ENCODE results near the gene PMF1.
"Not testable (repeated sequence)": the region's sequence is repeated elsewhere in the genome, so short reads cannot be mapped to it uniquely, and the experiment has no call there.

Gene PMF1

DNA sequence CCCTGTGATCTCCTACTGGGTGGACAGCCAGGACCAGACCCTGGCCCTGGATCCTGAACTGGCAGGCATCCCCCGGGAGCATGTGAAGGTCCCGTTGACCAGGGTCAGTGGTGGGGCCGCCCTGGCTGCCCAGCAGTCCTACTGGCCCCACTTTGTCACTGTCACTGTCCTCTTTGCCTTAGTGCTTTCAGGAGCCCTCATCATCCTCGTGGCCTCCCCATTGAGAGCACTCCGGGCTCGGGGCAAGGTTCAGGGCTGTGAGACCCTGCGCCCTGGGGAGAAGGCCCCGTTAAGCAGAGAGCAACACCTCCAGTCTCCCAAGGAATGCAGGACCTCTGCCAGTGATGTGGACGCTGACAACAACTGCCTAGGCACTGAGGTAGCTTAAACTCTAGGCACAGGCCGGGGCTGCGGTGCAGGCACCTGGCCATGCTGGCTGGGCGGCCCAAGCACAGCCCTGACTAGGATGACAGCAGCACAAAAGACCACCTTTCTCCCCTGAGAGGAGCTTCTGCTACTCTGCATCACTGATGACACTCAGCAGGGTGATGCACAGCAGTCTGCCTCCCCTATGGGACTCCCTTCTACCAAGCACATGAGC, 36.1 kb upstream of the PMF1 start:
- no peak overlapping the region for H3K4me3 ChIP-seq (replicated peaks; ENCODE audit: low read depth, low read length)
- no peak for DNase-seq (ENCODE audit: low read depth)
- no peak for TF ChIP-seq CTCF (IDR thresholded peaks at IDR 0.05; ENCODE audit: low read length, missing control alignments)

- no peak for TF ChIP-seq CTCF (IDR thresholded peaks at IDR 0.05; ENCODE audit: low read length, missing control alignments)
- DNase-seq (ENCODE audit: low read depth), result no peak
- H3K4me3 ChIP-seq (replicated peaks; ENCODE audit: low read depth, low read length), result no peak overlapping the region
Measured at GRCh38 chr1:156177919-156178654, 34.7 kb upstream of the PMF1 start.

GRCh38 chr1:156180471-156180870, 32.3 kb upstream of the PMF1 start:
- no peak overlapping the region for H3K4me3 ChIP-seq (replicated peaks; ENCODE audit: low read depth, low read length)
- DNase-seq (ENCODE audit: low read depth), result no peak
- TF ChIP-seq CTCF (IDR thresholded peaks at IDR 0.05; ENCODE audit: low read length, missing control alignments), result no peak

DNA sequence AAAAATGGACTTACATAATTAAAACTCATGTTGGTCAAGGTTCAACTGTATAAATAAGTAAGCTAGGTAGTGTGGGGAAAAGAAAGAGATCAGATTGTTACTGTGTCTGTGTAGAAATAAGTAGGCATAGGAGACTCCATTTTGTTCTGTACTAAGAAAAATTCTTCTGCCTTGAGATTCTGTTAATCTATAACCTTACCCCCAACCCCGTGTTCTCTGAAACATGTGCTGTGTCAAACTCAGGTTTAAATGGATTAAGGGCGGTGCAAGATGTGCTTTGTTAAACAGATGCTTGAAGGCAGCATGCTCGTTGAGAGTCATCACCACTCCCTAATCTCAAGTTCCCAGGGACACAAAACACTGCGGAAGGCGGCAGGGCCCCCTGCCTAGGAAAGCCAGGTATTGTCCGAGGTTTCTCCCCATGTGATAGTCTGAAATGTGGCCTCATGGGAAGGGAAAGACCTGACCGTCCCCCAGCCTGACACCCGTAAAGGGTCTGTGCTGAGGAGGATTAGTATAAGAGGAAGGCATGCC, 31.3 kb upstream of the PMF1 start:
- DNase-seq (ENCODE audit: low read depth); H3K4me3 ChIP-seq (replicated peaks; ENCODE audit: low read depth, low read length): not testable (repeated sequence)

GRCh38 chr1:156182010-156182779, 30.6 kb upstream of the PMF1 start:
- H3K4me3 ChIP-seq (replicated peaks; ENCODE audit: low read depth, low read length); DNase-seq (ENCODE audit: low read depth): not testable (repeated sequence)

DNA sequence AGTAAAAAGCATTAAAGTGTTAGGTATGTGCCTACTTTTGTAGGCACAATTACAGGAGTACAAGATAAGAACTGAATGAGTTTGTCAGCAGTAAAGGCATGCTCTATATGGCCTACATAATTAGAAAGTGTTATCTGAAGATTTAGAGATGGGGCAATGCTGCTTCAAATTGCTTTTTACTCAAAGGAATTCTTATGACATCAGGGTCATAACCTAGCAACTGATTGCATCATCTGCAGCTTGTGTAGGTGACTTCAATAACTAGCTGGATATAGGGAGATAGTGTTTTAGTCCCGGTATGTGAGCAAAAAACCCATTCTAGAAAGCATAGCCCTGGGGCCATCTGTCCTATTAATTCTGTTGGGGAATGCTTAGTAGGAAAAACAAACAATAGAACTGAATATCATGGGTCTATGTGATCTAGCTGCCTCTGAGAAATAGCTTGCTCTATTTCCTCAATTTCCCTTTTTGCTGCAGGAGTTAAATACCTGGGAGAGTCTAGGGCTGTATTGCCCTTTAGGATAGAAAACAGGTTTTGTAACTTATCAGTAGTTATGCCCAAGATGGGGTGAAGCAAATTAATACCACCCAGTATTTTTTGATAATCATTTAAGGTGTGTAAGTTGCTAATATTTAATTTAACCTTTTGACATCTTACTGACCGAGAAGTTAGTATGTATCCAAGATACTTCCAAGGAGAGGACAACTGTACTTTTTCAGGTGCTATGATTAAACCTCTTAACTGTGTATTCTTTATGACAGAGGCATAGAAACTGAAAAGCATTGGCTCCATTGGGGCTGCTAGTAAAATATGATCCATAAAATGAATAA, 26.2 kb upstream of the PMF1 start:
- DNase-seq (ENCODE audit: low read depth); H3K4me3 ChIP-seq (replicated peaks; ENCODE audit: low read depth, low read length): not testable (repeated sequence)

DNA sequence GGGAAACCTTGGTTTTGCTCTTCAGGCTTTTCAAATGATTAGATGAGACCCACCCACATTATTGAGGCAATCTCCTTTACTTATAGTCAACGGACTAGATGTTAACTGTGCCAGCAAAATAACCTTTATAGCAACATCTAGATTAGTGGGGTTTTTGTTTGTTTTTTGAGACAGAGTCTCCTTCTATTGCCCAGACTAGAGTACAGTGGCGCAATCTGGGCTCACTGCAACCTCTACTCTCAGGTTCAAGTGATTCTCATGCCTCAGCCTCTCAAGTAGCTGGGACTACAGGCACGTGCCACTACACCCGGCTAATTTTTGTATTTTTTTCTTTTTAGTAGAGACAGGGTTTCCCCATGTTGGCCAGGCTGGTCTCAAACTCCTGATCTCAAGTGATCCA, 22.5 kb upstream of the PMF1 start:
- DNase-seq (ENCODE audit: low read depth); H3K4me3 ChIP-seq (replicated peaks; ENCODE audit: low read depth, low read length): not testable (repeated sequence)

DNA sequence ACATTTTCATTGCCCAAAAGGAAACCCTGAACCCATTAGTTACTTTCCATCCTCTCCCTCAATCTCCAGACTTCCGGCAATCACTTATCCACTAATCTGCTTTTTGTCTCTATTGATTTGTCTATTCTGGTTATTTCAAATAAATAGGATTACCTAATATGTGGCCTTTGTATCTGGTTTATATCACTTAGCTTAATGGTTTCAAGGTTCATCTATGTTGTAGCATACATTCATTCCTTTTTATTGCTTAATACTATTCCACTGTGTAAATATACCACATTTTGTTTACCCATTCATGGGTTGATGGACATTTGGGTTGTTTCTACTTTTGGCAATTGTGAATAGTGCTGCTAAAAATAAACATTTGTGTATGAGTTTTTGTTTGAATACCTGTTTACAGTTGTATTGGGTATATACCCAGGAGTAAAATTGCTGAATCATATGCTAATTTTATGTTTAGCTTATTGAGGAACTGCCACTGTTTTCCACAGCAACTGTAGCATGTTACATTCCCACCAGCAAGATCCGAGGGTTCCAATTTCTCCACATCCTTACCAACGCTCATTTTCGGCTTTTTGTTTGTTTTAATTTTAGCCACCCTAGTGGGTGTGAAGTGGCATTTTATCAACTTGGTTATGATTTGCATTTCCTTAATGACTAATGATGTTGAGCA, 21.4 kb upstream of the PMF1 start:
- no peak for DNase-seq (ENCODE audit: low read depth)
- H3K4me3 ChIP-seq (replicated peaks; ENCODE audit: low read depth, low read length), result no peak overlapping the region
- no peak for TF ChIP-seq CTCF (IDR thresholded peaks at IDR 0.05; ENCODE audit: low read length, missing control alignments)

All from fibroblast of pulmonary artery (primary cell).